Raji (cell line): ENCODE results near the gene PRR30.
A peak's percentile ranks its signal among the peaks of the same experiment; 100 is the strongest.

Experiments used
- POLR2A ChIP-seq: IDR thresholded peaks from 2 replicates; pipeline ENCODE4 v1.6.1; 2011; ENCODE audit warnings: low read depth, low read length, control low read depth; ENCODE audit not compliant: insufficient read depth

PRR30 gene

GRCh38 chr2:27122791-27123190, 16.4 kb downstream of the PRR30 start:
- TF ChIP-seq POLR2A, result no peak

DNA sequence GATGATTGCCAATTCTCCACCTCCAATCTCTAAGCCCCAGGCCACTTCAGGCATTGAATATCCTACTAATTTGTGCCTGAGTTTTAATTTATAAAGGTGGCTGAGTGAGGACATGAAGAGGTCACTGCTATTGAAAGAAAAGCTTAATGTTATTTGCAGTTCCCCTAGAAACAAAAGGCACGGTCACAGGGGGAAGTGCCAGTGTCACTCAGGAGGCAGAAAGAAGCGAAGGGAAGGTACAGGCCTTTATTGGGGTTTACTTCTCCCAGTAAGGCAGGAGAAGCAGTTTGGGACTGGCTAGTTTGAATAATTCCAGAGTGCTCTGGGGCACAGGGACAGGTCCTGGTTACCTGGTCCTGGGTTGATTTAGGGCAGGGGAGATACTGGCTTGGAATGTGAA, 17.3 kb downstream of the PRR30 start:
- no peak for TF ChIP-seq POLR2A

- no peak for TF ChIP-seq POLR2A
Measured at GRCh38 chr2:27118525-27119329, 20.5 kb downstream of the PRR30 start, which contains the start of gene CGREF1. Gene CGREF1, minus strand, starts transcription at chr2:27119128. Its CDS starts 14,762 bp downstream, at chr2:27104366.

DNA sequence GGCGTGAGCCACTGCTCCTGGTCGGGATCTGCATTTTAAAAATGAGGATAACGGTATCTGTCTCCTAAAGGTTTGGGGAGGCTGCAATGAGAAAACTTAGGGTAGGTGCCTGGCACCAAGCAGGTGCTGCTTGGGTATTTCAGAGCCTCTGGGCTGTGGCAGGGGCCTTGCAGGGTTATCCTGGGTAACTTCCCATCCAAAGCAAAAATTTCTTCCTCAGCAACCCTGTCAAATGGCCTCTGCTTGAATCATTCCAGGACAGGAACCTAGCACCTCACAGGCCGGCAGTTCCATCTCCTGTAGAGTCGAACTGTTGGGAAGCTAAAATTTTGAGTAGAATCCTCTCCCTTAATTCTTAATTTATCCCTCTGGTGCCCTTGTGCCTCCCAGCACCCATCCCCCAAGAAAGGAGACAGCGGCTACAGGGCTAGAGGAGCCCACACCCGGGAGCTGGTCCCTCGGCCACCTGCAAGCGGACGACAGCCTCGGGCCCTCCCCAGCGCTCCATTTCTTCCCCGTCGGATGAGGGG, 21.1 kb downstream of the PRR30 start:
- TF ChIP-seq POLR2A, result no peak

DNA sequence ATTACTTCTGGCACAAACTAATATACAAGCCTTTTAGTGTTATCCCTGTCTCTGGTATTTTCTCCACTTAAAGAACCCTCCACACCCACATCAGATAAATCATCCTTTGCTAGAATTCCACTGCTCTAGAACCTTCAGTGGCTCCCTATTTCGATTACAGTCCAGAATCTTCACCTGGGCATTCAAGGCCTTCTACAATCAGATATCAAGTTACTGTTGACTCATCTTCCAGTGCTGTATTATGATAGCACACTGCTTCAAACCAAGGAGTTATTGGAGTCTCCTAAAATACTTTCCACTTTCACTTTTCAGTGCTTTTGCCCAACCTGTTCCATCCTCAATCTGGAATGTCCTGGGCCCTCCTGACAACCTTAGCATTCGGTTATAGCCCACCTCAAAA, 23.7 kb downstream of the PRR30 start:
- TF ChIP-seq POLR2A, result no peak

GRCh38 chr2:27109083-27109482, 30.1 kb downstream of the PRR30 start:
- no peak for TF ChIP-seq POLR2A

- TF ChIP-seq POLR2A, result no peak
Measured at GRCh38 chr2:27108221-27108620, 31.0 kb downstream of the PRR30 start.

- TF ChIP-seq POLR2A, result no peak
Measured at GRCh38 chr2:27105981-27106380, 33.2 kb downstream of the PRR30 start.

- TF ChIP-seq POLR2A, result no peak
Measured at GRCh38 chr2:27102329-27102728, 36.9 kb downstream of the PRR30 start.

GRCh38 chr2:27100036-27100435, 39.2 kb downstream of the PRR30 start:
- no peak for TF ChIP-seq POLR2A

- TF ChIP-seq POLR2A, result no peak
Measured at GRCh38 chr2:27099334-27099955, 39.8 kb downstream of the PRR30 start.

- TF ChIP-seq POLR2A, result no peak
Measured at GRCh38 chr2:27097341-27097740, 41.9 kb downstream of the PRR30 start.

- TF ChIP-seq POLR2A, result no peak
Measured at GRCh38 chr2:27096748-27097297, 42.4 kb downstream of the PRR30 start.

DNA sequence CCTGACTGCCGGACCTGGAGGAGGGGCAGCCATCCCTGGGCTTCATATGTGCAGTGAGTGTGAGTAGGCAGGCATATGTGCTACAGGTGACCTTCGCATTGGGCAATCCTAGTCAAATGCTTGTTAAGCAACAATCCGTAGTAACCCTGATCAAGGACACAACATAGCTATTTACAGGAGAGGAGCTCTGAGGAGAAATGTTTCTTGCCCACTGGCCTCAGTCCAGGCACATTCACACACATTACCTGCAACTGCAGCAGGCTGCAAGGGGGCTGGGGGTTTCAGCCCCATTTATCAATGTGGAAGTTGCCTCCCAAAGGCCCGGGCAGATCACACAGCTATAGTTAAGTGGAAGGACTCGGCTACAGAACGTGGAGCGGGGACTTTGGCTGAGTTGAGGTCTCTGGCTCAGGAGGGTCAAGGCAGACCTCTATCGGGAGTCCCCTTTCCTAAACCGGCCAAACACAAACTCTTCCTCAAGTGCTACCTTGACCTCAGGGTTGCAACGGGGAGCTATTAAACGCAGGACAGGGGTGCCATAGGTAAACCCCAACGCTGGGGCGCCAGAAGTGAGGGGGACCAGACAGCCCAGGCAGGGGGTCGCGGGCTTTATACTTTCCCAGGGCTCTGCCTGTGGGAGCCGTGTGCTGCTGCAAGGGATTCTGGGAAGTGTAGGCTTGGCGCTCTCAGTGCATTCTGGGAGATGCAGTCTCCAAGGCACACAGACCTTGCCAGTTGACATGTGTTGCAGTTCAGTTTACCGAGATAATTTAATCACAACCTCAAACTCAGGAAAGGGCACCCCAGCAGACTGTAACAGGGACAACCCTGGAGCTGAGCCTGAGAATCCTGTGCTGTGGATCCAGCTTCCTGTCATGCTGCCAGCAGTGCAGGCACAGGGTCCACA, 43.2 kb downstream of the PRR30 start:
- peak; percentile 56 for TF ChIP-seq POLR2A

DNA sequence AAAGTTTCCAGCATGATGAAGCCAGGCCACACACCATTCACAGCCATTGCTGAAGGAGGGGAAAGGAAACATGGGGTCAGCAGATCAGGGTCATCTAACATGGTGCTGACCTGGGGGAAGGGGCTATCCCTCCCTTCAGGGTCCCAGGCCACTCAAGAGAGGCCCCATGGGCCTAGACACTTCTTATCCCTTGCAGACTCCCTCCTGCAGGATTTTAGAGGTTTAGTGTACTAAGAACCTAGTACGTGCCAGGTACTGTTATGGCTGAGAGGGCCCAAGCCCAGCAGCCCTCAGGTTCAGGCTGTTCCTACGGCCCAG, 43.8 kb downstream of the PRR30 start:
- TF ChIP-seq POLR2A, result no peak
